K562 (cell line): ENCODE data around the gene TESK2. TPM values are rescaled to one million over a fixed set of nuclear protein-coding genes. Genes with fewer than 3 reads are reported as not detected.

ENCODE experiments used
- ATF6 ChIP-seq: sonication (generic); formaldehyde crosslinking; IDR thresholded peaks from 2 replicates; pipeline ENCODE4 v1.4.0; 2020; ENCODE audit warnings: mild to moderate bottlenecking, missing genetic modification reagents
- CSDE1 ChIP-seq, 2 experiments: fragments of 450-650 bp; IDR thresholded peaks; 2 replicates each; pipeline ENCODE4 v1.6.1; 2016; ENCODE audit warnings: mild to moderate bottlenecking in 1 of 2
- KLF10 ChIP-seq: fragments of 250-450 bp; sonication (Bioruptor Pico); IDR thresholded peaks from 2 replicates; pipeline ENCODE4 v1.6.1; 2021; ENCODE audit warnings: matching md5 sums
- RREB1 ChIP-seq: fragments of 250-450 bp; sonication (Bioruptor Pico); IDR thresholded peaks from 2 replicates; pipeline ENCODE4 v1.4.0; 2020
- USF2 ChIP-seq: sonication (generic); formaldehyde crosslinking; IDR thresholded peaks from 2 replicates; pipeline ENCODE4 v1.5.0; 2020; ENCODE audit warnings: missing genetic modification reagents
- ZC3H4 ChIP-seq: sonication (generic); formaldehyde crosslinking; IDR thresholded peaks from 2 replicates; pipeline ENCODE4 v1.9.0; 2021; ENCODE audit warnings: missing genetic modification reagents, borderline replicate concordance
- ZNF24 ChIP-seq: fragments of 450-650 bp; IDR thresholded peaks from 2 replicates; pipeline ENCODE4 v1.6.1; 2016
- ZNF253 ChIP-seq: fragments of 250-450 bp; sonication (Bioruptor Pico); conservative IDR thresholded peaks from 2 replicates; pipeline ENCODE4 v1.6.1; 2021; ENCODE audit warnings: mild to moderate bottlenecking
- polyA plus RNA-seq, 8 experiments: library from polyadenylated mRNA; depleted of rRNA in 4 of 8; stranded (reverse) in 5 of 8; unstranded in 3 of 8; fragments of >200 nt; fragmentation: Nextera tagmentation in 2 of 8; fragmentation: Illumina TruSeq in 1 of 8; extraction: Ambion mirVana in 2 of 8; extraction: Trizol in 1 of 8; gene quantifications; 2 replicates each; pipeline versions ENCODE4 v1.2.1 to v1.2.3, GENCODE V29; 2011 to 2014; ENCODE audit warnings: inconsistent platforms in 1 of 8, missing spikeins in 1 of 8
- total RNA-seq, 7 experiments: library from RNA; depleted of rRNA in 6 of 7; stranded (reverse); fragments of >200 nt in 6 of 7; fragmentation: Illumina TruSeq in 2 of 7; extraction: Trizol in 2 of 7; gene quantifications; 2 replicates each; pipeline versions ENCODE4 v1.2.1 to v1.2.3, GENCODE V29; 2011 to 2021; ENCODE audit warnings: low replicate concordance in 1 of 7

The TESK2 gene
- total and polyA plus RNA-seq, 9 of the 15 experiments (the other 6 are each of a cell fraction or from before 2014, with no cell fraction given) = 1.6 to 5.3 (median 3.7) TPM

GRCh38 chr1:45304311-45305081 lies 186.5 kb downstream of the TESK2 start (continued):
- TF ChIP-seq USF2 (CRISPR knock-in tag) (no peak), ATF6 (CRISPR knock-in tag) (0 out of 2 replicates have a peak, but pooled peaks have one; percentile 24), KLF10 (CRISPR knock-in tag) (no peak), ZNF24 (no peak), RREB1 (CRISPR knock-in tag) (0 out of 2 replicates have a peak, but pooled peaks have one; percentile 11), ZNF253 (no peak), CSDE1 (IDR thresholded peaks at IDR 0.05) (no peak), ZC3H4 (peak; percentile 44; the same call in 1 of the 2 replicates)
